ENCODE measurements around the gene LDB2. TPM values are rescaled to one million over a fixed set of nuclear protein-coding genes. Genes with fewer than 3 reads are reported as not detected.

LDB2 gene
- total and polyA plus RNA-seq, 2 donors (not counting 1 experiment from before 2014, with no cell fraction given) = not detected

DNA sequence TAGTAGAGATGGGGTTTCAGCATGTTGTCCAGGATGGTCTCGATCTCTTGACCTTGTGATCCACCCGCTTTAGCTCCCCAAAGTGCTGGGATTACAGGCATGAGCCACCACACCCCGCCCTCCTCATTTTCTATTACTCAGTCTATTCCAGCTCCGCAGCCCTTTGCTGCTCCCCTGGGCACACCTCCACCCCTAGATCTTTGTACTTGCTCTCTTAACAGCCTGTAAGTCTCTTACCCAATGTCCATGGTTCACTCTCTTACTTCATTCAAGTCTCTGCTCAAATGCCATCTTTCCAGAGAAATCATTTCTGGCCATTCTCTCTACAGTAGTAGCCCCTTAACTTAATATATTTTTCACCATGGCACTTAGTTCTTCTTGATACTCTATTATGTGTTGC, 64.7 kb downstream of the LDB2 start:
- intact Hi-C loops (cut with micrococcal nuclease) = no loop called here
- H3K4me3 Mint-ChIP-seq = no peak overlapping the region
- Histone ChIP-seq H4K20me1 (ENCODE audit: control insufficient read depth, insufficient read depth, low read length, poor library complexity, severe bottlenecking) (no peaks in the 10 kb centered on the region), H3K4me1 (ENCODE audit: control insufficient read depth in 2 of 2, insufficient read depth in 2 of 2, low read length in 2 of 2) (no peaks in the 10 kb centered on the region), H3K79me2 (ENCODE audit: control insufficient read depth, insufficient read depth, low read length) (no peaks in the 10 kb centered on the region), H3K9ac (ENCODE audit: low read length) (no peak overlapping the region), H3K36me3 (replicated peaks in 1 of 2; ENCODE audit: control extremely low read depth in 1 of 2, control insufficient read depth in 1 of 2, extremely low read depth in 1 of 2, insufficient read depth in 2 of 2, low read length in 1 of 2) (no peaks in the 10 kb centered on the region), H3K9me3 (ENCODE audit: control extremely low read depth in 1 of 3, control insufficient read depth in 2 of 3, insufficient read depth in 1 of 3, low read length in 2 of 3) (no peaks in the 10 kb centered on the region), H2AFZ (ENCODE audit: insufficient read depth, low read depth, low read length, poor library complexity, severe bottlenecking) (no peak overlapping the region), H3K4me2 (replicated peaks; ENCODE audit: low read depth, low read length, poor library complexity, severe bottlenecking) (no peak overlapping the region), H3K4me3 (ENCODE audit: control extremely low read depth in 1 of 5, extremely low read depth in 1 of 5, insufficient read depth in 1 of 5, low read depth in 2 of 5, low read length in 4 of 5) (no peak overlapping the region), H3K27ac (ENCODE audit: low read length in 2 of 2) (no peak overlapping the region), H3K27me3 (replicated peaks in 1 of 4; ENCODE audit: control extremely low read depth in 1 of 4, control insufficient read depth in 3 of 4, insufficient read depth in 4 of 4, low read length in 3 of 4) (no peaks in the 10 kb centered on the region)
- no peak for ATAC-seq (ENCODE audit: low read depth)
- H3K9me3 Mint-ChIP-seq (ENCODE audit: insufficient read depth) = no peaks in the 10 kb centered on the region
- H3K4me1 Mint-ChIP-seq = no peaks in the 10 kb centered on the region
- H3K27ac Mint-ChIP-seq = no peak overlapping the region
- ChIA-PET POLR2A (no interaction called here), CTCF (no interaction called here)
- no peaks in the 10 kb centered on the region for H3K27me3 Mint-ChIP-seq
- DNase-seq = no peak
- WGBS (ENCODE audit: insufficient coverage) = 89% methylated on average over 3 of the region's 4 CpGs
- TF ChIP-seq EZH2 (IDR thresholded peaks at IDR 0.05; ENCODE audit: borderline replicate concordance, insufficient read depth, low read depth, low read length, poor library complexity, severe bottlenecking) = no peak
- TF ChIP-seq, protein P1, sequence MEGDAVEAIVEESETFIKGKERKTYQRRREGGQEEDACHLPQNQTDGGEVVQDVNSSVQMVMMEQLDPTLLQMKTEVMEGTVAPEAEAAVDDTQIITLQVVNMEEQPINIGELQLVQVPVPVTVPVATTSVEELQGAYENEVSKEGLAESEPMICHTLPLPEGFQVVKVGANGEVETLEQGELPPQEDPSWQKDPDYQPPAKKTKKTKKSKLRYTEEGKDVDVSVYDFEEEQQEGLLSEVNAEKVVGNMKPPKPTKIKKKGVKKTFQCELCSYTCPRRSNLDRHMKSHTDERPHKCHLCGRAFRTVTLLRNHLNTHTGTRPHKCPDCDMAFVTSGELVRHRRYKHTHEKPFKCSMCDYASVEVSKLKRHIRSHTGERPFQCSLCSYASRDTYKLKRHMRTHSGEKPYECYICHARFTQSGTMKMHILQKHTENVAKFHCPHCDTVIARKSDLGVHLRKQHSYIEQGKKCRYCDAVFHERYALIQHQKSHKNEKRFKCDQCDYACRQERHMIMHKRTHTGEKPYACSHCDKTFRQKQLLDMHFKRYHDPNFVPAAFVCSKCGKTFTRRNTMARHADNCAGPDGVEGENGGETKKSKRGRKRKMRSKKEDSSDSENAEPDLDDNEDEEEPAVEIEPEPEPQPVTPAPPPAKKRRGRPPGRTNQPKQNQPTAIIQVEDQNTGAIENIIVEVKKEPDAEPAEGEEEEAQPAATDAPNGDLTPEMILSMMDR (IDR thresholded peaks at IDR 0.05) = no peak

GRCh38 chr4:16830081-16830480, 68.4 kb downstream of the LDB2 start:
- no peak overlapping the region for H3K4me2 ChIP-seq (replicated peaks; ENCODE audit: low read depth, low read length, poor library complexity, severe bottlenecking)
- no peak overlapping the region for H3K4me3 ChIP-seq (ENCODE audit: control extremely low read depth in 1 of 5, extremely low read depth in 1 of 5, insufficient read depth in 1 of 5, low read depth in 2 of 5, low read length in 4 of 5)
- Mint-ChIP-seq H3K4me3 (no peak overlapping the region), H3K27ac (no peak overlapping the region), H3K4me1 (no peaks in the 10 kb centered on the region), H3K9me3 (ENCODE audit: insufficient read depth) (no peaks in the 10 kb centered on the region), H3K27me3 (no peaks in the 10 kb centered on the region)
- H3K27me3 ChIP-seq (replicated peaks in 1 of 4; ENCODE audit: control extremely low read depth in 1 of 4, control insufficient read depth in 3 of 4, insufficient read depth in 4 of 4, low read length in 3 of 4) = no peaks in the 10 kb centered on the region
- intact Hi-C loops (cut with micrococcal nuclease) = no loop called here
- DNase-seq = no peak
- no peaks in the 10 kb centered on the region for H3K4me1 ChIP-seq (ENCODE audit: control insufficient read depth in 2 of 2, insufficient read depth in 2 of 2, low read length in 2 of 2)
- no peaks in the 10 kb centered on the region for H3K9me3 ChIP-seq (ENCODE audit: control extremely low read depth in 1 of 3, control insufficient read depth in 2 of 3, insufficient read depth in 1 of 3, low read length in 2 of 3)
- H3K27ac ChIP-seq (ENCODE audit: low read length in 2 of 2) = no peak overlapping the region
- no peak for ATAC-seq (ENCODE audit: low read depth)
- no peak overlapping the region for H3K9ac ChIP-seq (ENCODE audit: low read length)
- no peaks in the 10 kb centered on the region for H4K20me1 ChIP-seq (ENCODE audit: control insufficient read depth, insufficient read depth, low read length, poor library complexity, severe bottlenecking)
- no peaks in the 10 kb centered on the region for H3K79me2 ChIP-seq (ENCODE audit: control insufficient read depth, insufficient read depth, low read length)
- POLR2A ChIA-PET = no interaction called here
- no peaks in the 10 kb centered on the region for H3K36me3 ChIP-seq (replicated peaks in 1 of 2; ENCODE audit: control extremely low read depth in 1 of 2, control insufficient read depth in 1 of 2, extremely low read depth in 1 of 2, insufficient read depth in 2 of 2, low read length in 1 of 2)
- CTCF ChIA-PET = no interaction called here
- no peak overlapping the region for H2AFZ ChIP-seq (ENCODE audit: insufficient read depth, low read depth, low read length, poor library complexity, severe bottlenecking)
- TF ChIP-seq, protein P1 (IDR thresholded peaks at IDR 0.05) = no peak
- TF ChIP-seq EZH2 (IDR thresholded peaks at IDR 0.05; ENCODE audit: borderline replicate concordance, insufficient read depth, low read depth, low read length, poor library complexity, severe bottlenecking) = no peak
- WGBS (ENCODE audit: insufficient coverage) = no CpG with 5 or more reads among the region's 3 CpGs
